Fibroblast of skin of left biceps (primary cell): Measurements from ENCODE around the gene IMPG2.

Experiments used
- DNase-seq, 2 experiments: peaks; one replicate each; pipeline ENCODE4 v3.0.0-alpha.2; 2013; ENCODE audit warnings: low read depth in 2 of 2

The IMPG2 gene

DNA sequence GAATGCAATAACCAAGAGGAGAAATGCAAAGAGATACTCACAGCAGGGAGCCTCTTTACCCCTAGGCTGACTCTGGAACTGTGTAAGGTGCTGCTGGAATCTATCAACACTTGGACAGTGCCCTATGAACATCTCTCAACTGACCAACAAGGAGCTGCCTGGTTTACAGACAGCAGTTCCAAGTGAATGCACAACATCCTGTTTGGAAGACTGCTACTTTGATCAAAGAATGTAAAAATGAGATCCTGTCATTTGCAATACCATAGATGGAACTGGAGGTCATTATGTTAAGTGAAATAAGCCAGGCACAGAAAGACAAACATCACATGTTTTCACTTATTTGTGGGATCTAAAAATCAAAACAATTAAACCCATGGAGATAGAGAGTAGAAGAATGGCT, 136.3 kb downstream of the IMPG2 start:
- no peak for DNase-seq

DNA sequence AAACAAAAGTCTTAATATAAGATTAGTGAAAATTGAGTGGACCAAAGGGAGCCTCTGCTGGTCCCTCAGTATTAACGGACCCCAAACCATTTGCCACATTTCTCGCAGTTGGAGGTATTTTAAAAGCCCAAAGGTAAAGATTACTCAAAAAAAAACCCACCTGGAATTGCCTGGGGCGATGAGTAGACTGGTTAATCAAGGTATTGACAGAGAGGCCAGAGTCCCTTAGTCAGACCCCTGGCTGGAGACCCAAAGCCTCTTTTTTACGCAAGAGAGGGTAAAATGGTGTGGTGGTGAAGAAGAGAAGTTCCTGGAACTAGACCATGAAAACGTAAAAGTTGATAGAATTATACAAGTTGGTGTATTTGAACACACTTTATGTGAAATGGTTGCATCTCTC, 137.2 kb downstream of the IMPG2 start:
- no peak for DNase-seq

DNA sequence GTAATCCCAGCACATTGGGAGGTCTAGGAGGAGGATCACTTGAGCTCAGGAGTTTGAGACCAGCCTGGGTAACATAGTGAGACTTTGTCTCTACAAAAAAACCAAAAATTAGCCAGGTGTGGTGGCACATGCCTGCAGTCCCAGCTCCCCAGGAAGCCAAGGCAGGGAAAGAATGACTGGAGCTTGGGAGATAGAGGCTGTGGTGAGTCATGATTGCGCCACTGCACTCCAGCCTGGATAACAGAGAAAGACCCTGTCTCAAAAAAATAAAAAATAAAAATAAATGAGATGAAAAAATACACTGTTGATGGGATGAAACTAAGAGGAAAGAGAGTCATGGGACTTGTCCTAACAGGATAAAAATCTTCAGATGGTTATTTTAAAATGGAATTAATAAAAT, 137.6 kb downstream of the IMPG2 start:
- DNase-seq: no peak

DNA sequence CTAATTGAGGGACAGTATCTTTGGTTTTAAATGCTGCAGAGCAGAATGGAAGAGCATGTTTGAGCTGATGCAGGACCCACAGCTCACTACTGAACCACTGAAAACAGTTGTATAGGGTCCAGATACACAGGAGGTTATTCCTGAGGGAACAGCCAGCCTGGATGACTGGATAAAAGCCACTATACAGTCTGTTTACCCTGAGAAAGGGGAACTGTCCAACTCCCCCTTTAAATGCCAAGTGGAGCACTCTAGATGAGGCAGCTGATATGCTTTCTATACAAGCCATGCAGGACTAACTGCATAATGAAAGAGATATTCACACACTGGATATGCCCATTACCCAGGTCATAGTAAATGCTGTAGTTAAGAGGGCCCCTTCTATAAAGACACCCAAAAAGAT, 138.6 kb downstream of the IMPG2 start:
- no peak for DNase-seq

DNA sequence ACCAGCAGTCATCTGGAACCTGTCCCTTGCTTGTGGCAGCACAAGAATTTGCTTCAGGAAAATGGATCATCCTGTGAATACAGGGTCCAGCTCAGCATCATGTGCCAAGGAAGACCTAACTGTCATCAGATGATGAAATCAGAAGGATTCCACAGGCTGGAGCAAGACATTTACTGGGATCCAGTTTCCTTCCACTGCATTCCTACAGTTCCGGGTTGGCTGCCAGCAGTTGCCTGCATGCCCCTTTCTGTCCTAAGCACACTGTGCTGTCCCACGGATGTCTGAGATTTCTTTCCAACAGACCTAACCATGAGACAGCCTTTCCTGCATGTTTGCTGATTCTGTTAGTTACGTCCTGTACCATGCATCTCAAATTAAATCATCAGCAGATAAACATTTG, 140.7 kb downstream of the IMPG2 start:
- no peak for DNase-seq

DNA sequence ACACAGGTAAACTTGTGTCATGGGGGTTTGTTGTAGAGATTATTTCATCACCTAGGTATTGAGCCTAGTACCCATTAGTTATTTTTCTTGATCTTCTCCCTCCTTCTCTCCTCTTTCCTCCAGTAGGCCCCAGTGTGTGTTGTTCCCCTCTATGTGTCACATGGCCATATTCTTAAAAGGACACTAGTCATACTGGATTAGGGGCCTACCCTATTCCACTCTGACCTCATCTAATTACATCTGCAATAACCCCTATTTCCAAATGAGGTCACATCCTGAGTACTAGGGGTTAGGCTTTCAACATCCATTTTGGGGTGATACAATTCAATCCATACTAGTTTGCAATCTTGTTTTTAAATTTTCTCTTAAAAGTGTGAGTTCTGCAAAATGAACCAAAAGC, 142.8 kb downstream of the IMPG2 start:
- no peak for DNase-seq
